Sigmoid colon (tissue), 3 donors: Measurements from ENCODE around the gene ENAH.

Experiments used
- CTCF ChIP-seq, 4 experiments: fragments of 450-650 bp in 3 of 4; fragments of 200-600 bp in 1 of 4; IDR thresholded peaks; one replicate each; pipeline ENCODE4 v1.5.1; 2016 to 2019; ENCODE audit warnings: antibody characterized with exemption in 4 of 4, mild to moderate bottlenecking in 3 of 4, moderate library complexity in 2 of 4
- POLR2A ChIP-seq, 2 donors: fragments of 450-650 bp; IDR thresholded peaks; one replicate each; pipeline ENCODE4 v1.6.1; 2016; ENCODE audit warnings: antibody characterized with exemption in 2 of 2, mild to moderate bottlenecking in 2 of 2, moderate library complexity in 2 of 2

GRCh38 chr1:225485226-225485625, 167.7 kb downstream of the ENAH start:
- TF ChIP-seq CTCF (IDR thresholded peaks at IDR 0.05) (no peak), POLR2A (IDR thresholded peaks at IDR 0.05) (no peak)
